HEK293T (cell line): ENCODE results near the gene IGFL2.

Source experiments
- BHLHE40 ChIP-seq: fragments of 450-650 bp; IDR thresholded peaks from 2 replicates; pipeline ENCODE4 v1.6.1; 2016; ENCODE audit warnings: mild to moderate bottlenecking, moderate library complexity, borderline replicate concordance
- ELF4 ChIP-seq: fragments of 450-650 bp; IDR thresholded peaks from 2 replicates; pipeline ENCODE4 v1.6.1; 2017; ENCODE audit warnings: antibody characterized with exemption
- FOXA1 ChIP-seq: fragments of 450-650 bp; IDR thresholded peaks from 2 replicates; pipeline ENCODE4 v1.6.1; 2016; ENCODE audit warnings: mild to moderate bottlenecking
- FOXK2 ChIP-seq: fragments of 450-650 bp; IDR thresholded peaks from 2 replicates; pipeline ENCODE4 v1.6.1; 2016; ENCODE audit warnings: mild to moderate bottlenecking
- FOXM1 ChIP-seq: fragments of 450-650 bp; IDR thresholded peaks from 2 replicates; pipeline ENCODE4 v1.6.1; 2017; ENCODE audit warnings: mild to moderate bottlenecking, borderline replicate concordance
- HDGF ChIP-seq: fragments of 450-650 bp; IDR thresholded peaks from 2 replicates; pipeline ENCODE4 v1.6.1; 2017; ENCODE audit warnings: antibody characterized with exemption, borderline replicate concordance
- LEF1 ChIP-seq: fragments of 450-650 bp; IDR thresholded peaks from 2 replicates; pipeline ENCODE4 v1.6.1; 2017; ENCODE audit warnings: mild to moderate bottlenecking, borderline replicate concordance
- NFRKB ChIP-seq: fragments of 450-650 bp; IDR thresholded peaks from 2 replicates; pipeline ENCODE4 v1.6.1; 2016; ENCODE audit warnings: mild to moderate bottlenecking, moderate library complexity
- SP1 ChIP-seq: fragments of 450-650 bp; IDR thresholded peaks from 2 replicates; pipeline ENCODE4 v1.6.1; 2017
- SUZ12 ChIP-seq: fragments of 450-650 bp; IDR thresholded peaks from 2 replicates; pipeline ENCODE4 v1.6.1; 2016; ENCODE audit warnings: mild to moderate bottlenecking
- TARDBP ChIP-seq: fragments of 450-650 bp; IDR thresholded peaks from 2 replicates; pipeline ENCODE4 v1.6.1; 2016
- TF ChIP-seq, protein P1 (sequence below): fragments of 450-650 bp; IDR thresholded peaks from 2 replicates; pipeline ENCODE4 v1.6.1; 2016

DNA sequence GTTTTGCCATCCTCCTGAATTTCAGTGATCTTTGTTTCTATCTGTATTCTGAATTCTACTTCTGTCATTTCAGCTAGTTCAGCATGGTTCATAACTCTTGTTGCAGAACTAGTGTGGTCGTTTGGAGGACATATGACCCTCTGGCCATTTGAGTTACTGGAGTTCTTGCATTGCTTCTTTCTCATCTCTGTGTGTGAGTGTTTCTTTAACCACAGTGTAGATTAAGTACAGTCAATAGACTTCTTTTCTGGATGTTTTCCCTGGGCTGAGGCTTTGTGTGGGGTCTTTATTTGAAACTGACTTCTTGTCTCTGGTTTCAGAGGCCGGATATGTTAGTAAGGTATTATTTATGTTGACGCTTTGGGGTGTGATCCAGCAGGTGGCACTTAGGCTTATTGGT is 14.7 kb downstream of the IGFL2 start:
- TF ChIP-seq FOXA1, result no peak
- no peak for TF ChIP-seq TARDBP
- TF ChIP-seq, protein P1, sequence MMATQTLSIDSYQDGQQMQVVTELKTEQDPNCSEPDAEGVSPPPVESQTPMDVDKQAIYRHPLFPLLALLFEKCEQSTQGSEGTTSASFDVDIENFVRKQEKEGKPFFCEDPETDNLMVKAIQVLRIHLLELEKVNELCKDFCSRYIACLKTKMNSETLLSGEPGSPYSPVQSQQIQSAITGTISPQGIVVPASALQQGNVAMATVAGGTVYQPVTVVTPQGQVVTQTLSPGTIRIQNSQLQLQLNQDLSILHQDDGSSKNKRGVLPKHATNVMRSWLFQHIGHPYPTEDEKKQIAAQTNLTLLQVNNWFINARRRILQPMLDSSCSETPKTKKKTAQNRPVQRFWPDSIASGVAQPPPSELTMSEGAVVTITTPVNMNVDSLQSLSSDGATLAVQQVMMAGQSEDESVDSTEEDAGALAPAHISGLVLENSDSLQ, result no peak
- TF ChIP-seq FOXM1, result no peak
- no peak for TF ChIP-seq SUZ12
- TF ChIP-seq BHLHE40, result no peak
- TF ChIP-seq ELF4, result no peak
- TF ChIP-seq HDGF, result no peak
- TF ChIP-seq LEF1, result no peak
- TF ChIP-seq SP1, result no peak
- TF ChIP-seq NFRKB, result no peak
- no peak for TF ChIP-seq FOXK2
